Body of pancreas (tissue), 4 donors: Measurements from ENCODE around the gene PLXDC2.

Experiments
- CTCF ChIP-seq, 7 experiments: fragments of 450-650 bp in 4 of 7; fragments of 200-600 bp in 3 of 7; sonication (generic) in 3 of 7; IDR thresholded peaks; one replicate each; pipeline ENCODE4 v1.5.1; 2016 to 2019; ENCODE audit warnings: antibody characterized with exemption in 7 of 7
- POLR2A ChIP-seq, 3 donors: fragments of 450-650 bp; IDR thresholded peaks; one replicate each; pipeline ENCODE4 v1.6.1; 2016; ENCODE audit warnings: antibody characterized with exemption in 3 of 3, mild to moderate bottlenecking in 2 of 3

- TF ChIP-seq POLR2A (IDR thresholded peaks at IDR 0.05) = no peak
- TF ChIP-seq CTCF (IDR thresholded peaks at IDR 0.05) = no peak
Observed at GRCh38 chr10:20267734-20268133, 451.5 kb downstream of the PLXDC2 start.
